Endothelial cell (in vitro differentiated cells): ENCODE data around the gene CCDC172. TPM values are rescaled to one million over a fixed set of nuclear protein-coding genes. Genes with fewer than 3 reads are reported as not detected.

Experiments
- DNase-seq: peaks from one replicate; pipeline ENCODE4 v3.0.0; 2021; ENCODE audit warnings: low spot score
- H3K27ac Mint-ChIP-seq: one replicate; pipeline ENCODE4 v1.8.0; 2021; ENCODE audit warnings: mixed read lengths, inconsistent platforms; ENCODE audit not compliant: unreplicated experiment
- H3K27me3 Mint-ChIP-seq: one replicate; pipeline ENCODE4 v1.8.0; 2021; ENCODE audit warnings: mild to moderate bottlenecking, moderate library complexity, mixed read lengths, inconsistent platforms; ENCODE audit not compliant: unreplicated experiment
- H3K36me3 Mint-ChIP-seq: one replicate; pipeline ENCODE4 v1.8.0; 2021; ENCODE audit warnings: mild to moderate bottlenecking, low read depth, mixed read lengths, inconsistent platforms; ENCODE audit not compliant: unreplicated experiment
- H3K4me1 Mint-ChIP-seq: one replicate; pipeline ENCODE4 v1.8.0; 2021; ENCODE audit warnings: mild to moderate bottlenecking, mixed read lengths, inconsistent platforms; ENCODE audit not compliant: unreplicated experiment
- H3K4me3 Mint-ChIP-seq: one replicate; pipeline ENCODE4 v1.8.0; 2021; ENCODE audit warnings: mild to moderate bottlenecking, mixed read lengths, inconsistent platforms; ENCODE audit not compliant: unreplicated experiment
- H3K9me3 Mint-ChIP-seq: one replicate; pipeline ENCODE4 v1.8.0; 2021; ENCODE audit warnings: mixed read lengths, inconsistent platforms; ENCODE audit not compliant: unreplicated experiment
- CTCF ChIP-seq: fragments of 200-600 bp; sonication (generic); IDR thresholded peaks from one replicate; pipeline ENCODE4 v1.5.0; 2021; ENCODE audit warnings: antibody characterized with exemption; ENCODE audit not compliant: unreplicated experiment
- total RNA-seq: library from RNA; stranded (reverse); fragmentation: NEBNext Ultra II Directional; extraction: Animal tissue kit (Norgen Biotek cat#: 25700); gene quantifications from one replicate; pipeline ENCODE4 v1.2.1, GENCODE V29; 2021; ENCODE audit not compliant: unreplicated experiment

Gene CCDC172
- total RNA-seq, 1 donor from 2014 or later, result not detected

- no peak overlapping the region for H3K4me3 Mint-ChIP-seq
- no peak for DNase-seq
- peaks cover 2% of the 10 kb centered on the region for H3K27me3 Mint-ChIP-seq
- H3K27ac Mint-ChIP-seq, result no peak overlapping the region
- H3K9me3 Mint-ChIP-seq, result no peaks in the 10 kb centered on the region
- H3K4me1 Mint-ChIP-seq, result peaks cover 6% of the 10 kb centered on the region
- TF ChIP-seq CTCF, result no peak
- no peaks in the 10 kb centered on the region for H3K36me3 Mint-ChIP-seq
Measured at GRCh38 chr10:116311706-116312490, 12.3 kb upstream of the CCDC172 start.

GRCh38 chr10:116312548-116312947, 11.7 kb upstream of the CCDC172 start:
- no peak for TF ChIP-seq CTCF
- Mint-ChIP-seq H3K27ac (no peak overlapping the region), H3K9me3 (no peaks in the 10 kb centered on the region), H3K36me3 (no peaks in the 10 kb centered on the region), H3K27me3 (peaks cover 2% of the 10 kb centered on the region), H3K4me1 (peaks cover 12% of the 10 kb centered on the region), H3K4me3 (no peak overlapping the region)
- no peak for DNase-seq

- no peak for DNase-seq
- H3K27ac Mint-ChIP-seq, result no peak overlapping the region
- peaks cover 12% of the 10 kb centered on the region for H3K4me1 Mint-ChIP-seq
- H3K27me3 Mint-ChIP-seq, result peaks cover 2% of the 10 kb centered on the region
- H3K9me3 Mint-ChIP-seq, result no peaks in the 10 kb centered on the region
- TF ChIP-seq CTCF, result no peak
- H3K36me3 Mint-ChIP-seq, result no peaks in the 10 kb centered on the region
- H3K4me3 Mint-ChIP-seq, result no peak overlapping the region
Measured at GRCh38 chr10:116316503-116316902, 7.7 kb upstream of the CCDC172 start.

DNA sequence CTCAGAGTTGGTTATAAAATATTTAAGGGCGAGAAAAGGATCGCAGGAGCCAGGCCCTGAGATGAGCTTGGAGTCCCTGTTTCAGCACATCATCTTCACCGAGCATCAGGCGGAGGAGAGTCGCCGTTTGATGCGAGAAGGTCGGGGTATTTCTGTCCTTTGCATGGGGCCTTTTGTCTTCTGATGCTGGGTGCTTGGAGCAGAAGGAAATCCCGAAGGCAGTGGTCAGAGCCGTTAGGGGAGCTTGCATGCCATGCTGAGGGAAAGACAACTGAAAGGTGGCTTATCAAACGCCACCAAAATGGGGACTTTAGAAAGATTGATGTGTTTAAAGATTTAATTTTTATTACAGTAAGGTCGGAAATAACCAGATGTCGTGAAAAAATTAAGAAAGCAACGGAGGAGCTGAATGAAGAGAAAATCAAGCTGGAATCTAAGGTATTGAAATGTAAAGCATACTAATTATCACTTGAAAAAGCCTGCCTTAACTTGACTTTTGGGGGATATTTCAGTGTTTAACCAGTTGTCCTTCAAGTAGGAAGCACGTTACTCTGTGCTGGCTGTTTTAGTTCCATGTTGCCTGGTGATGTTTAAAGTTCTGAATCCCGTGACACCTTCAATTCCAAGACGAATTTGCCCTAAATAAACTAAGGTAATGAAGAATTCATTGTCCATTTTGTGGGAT, 845 bp downstream of the CCDC172 start:
- Mint-ChIP-seq H3K4me1 (peaks cover 3% of the 10 kb centered on the region), H3K9me3 (no peaks in the 10 kb centered on the region), H3K4me3 (no peak overlapping the region), H3K27ac (no peak overlapping the region), H3K27me3 (no peaks in the 10 kb centered on the region), H3K36me3 (no peaks in the 10 kb centered on the region)
- TF ChIP-seq CTCF, result no peak
- no peak for DNase-seq

GRCh38 chr10:116325987-116326386, 1.7 kb downstream of the CCDC172 start:
- Mint-ChIP-seq H3K36me3 (no peaks in the 10 kb centered on the region), H3K27me3 (no peaks in the 10 kb centered on the region), H3K27ac (no peak overlapping the region), H3K4me3 (no peak overlapping the region), H3K4me1 (peaks cover 3% of the 10 kb centered on the region), H3K9me3 (no peaks in the 10 kb centered on the region)
- no peak for TF ChIP-seq CTCF
- DNase-seq, result no peak
